ENCODE data around the gene RCL1. TPM values are rescaled to one million over a fixed set of nuclear protein-coding genes. Genes with fewer than 3 reads are reported as not detected.
A peak's percentile ranks its signal among the peaks of the same experiment; 100 is the strongest.

Gene RCL1
- total RNA-seq, 2 experiments from 2014 or later = 24.5 to 28.6 TPM

- Mint-ChIP-seq H3K27me3 (no peaks in the 10 kb centered on the region), H3K4me1 (ENCODE audit: low read depth) (peaks cover 24% of the 10 kb centered on the region), H3K4me3 (no peak overlapping the region), H3K27ac (no peak overlapping the region), H3K9me3 (no peaks in the 10 kb centered on the region), H3K36me3 (ENCODE audit: low read depth) (peaks cover 44% of the 10 kb centered on the region)
- TF ChIP-seq, protein P1, sequence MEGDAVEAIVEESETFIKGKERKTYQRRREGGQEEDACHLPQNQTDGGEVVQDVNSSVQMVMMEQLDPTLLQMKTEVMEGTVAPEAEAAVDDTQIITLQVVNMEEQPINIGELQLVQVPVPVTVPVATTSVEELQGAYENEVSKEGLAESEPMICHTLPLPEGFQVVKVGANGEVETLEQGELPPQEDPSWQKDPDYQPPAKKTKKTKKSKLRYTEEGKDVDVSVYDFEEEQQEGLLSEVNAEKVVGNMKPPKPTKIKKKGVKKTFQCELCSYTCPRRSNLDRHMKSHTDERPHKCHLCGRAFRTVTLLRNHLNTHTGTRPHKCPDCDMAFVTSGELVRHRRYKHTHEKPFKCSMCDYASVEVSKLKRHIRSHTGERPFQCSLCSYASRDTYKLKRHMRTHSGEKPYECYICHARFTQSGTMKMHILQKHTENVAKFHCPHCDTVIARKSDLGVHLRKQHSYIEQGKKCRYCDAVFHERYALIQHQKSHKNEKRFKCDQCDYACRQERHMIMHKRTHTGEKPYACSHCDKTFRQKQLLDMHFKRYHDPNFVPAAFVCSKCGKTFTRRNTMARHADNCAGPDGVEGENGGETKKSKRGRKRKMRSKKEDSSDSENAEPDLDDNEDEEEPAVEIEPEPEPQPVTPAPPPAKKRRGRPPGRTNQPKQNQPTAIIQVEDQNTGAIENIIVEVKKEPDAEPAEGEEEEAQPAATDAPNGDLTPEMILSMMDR (IDR thresholded peaks at IDR 0.05) = no peak
- intact Hi-C loops (cut with micrococcal nuclease) = no loop called here
- no peak for ATAC-seq
- ChIA-PET CTCF (interaction anchor here (1.0 to 2.7 kb wide), 5 partner anchors 9 to 325 kb away, joined by 3 to 10 read pairs (median 4); no protein-coding TSS in a partner anchor), POLR2A (interaction anchor here (1.1 kb wide), 1 partner anchor 9 kb away, joined by 4 read pairs; no protein-coding TSS in a partner anchor)
- DNase-seq = no peak
Observed at GRCh38 chr9:4861736-4862451, 69.2 kb downstream of the RCL1 start.

DNA sequence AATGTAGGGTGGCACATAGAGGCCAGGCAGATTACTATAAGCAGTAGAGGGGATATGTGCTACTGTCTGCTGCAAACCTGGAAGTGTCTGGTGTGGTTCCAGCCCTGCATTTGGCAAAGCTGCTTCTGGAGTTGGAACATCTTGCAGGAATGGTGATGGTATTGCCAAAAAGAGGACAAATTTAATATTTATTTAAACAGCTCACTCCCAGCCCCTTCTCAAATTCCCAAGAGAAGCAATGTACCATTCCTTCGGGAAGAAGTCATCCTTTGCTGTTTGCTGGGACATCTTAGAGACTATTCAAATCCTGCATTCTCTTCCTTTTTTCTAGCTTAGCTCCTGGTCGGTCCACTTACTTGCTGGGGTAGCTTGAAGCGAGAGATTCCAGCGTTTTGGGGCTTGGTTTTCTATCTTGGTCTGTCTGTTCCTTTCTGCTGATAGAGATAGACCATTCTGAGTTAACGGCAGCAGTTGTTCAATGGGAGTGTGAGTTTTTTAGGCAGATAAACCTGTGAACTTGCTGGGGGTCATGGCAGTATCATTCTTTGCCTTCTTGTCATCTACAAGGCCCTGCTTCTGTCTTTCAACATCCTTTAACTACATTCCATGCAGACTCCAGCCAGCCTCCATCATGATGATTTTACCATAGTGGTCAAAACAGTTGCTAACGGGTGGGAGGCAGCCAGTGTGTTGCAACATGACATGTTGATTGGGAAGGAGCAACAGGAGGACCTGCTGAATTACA, 69.9 kb downstream of the RCL1 start:
- DNase-seq (no peak), ATAC-seq (no peak)
- POLR2A ChIA-PET = interaction anchor here (0.6 to 1.1 kb wide), 2 partner anchors 10 to 39 kb away, joined by 3 to 4 read pairs; no protein-coding TSS in a partner anchor
- intact Hi-C loops (cut with micrococcal nuclease) = no loop called here
- Mint-ChIP-seq H3K4me3 (no peak overlapping the region), H3K27me3 (no peaks in the 10 kb centered on the region), H3K36me3 (ENCODE audit: low read depth) (peaks cover 42% of the 10 kb centered on the region), H3K4me1 (ENCODE audit: low read depth) (peaks cover 19% of the 10 kb centered on the region), H3K9me3 (no peaks in the 10 kb centered on the region), H3K27ac (no peak overlapping the region)
- TF ChIP-seq, protein P1 (IDR thresholded peaks at IDR 0.05) = no peak
- CTCF ChIA-PET = interaction anchor here (1.0 to 2.7 kb wide), 3 partner anchors 12 to 103 kb away, joined by 4 to 10 read pairs (median 7); no protein-coding TSS in a partner anchor

GRCh38 chr9:4864234-4864661, 71.5 kb downstream of the RCL1 start:
- H3K27me3 Mint-ChIP-seq = no peaks in the 10 kb centered on the region
- POLR2A ChIA-PET = interaction anchor here (1.6 kb wide), 1 partner anchor 13 kb away, joined by 4 read pairs; no protein-coding TSS in a partner anchor
- DNase-seq (no peak), ATAC-seq (no peak)
- CTCF ChIA-PET = interaction anchor here (1.3 kb wide), 1 partner anchor 61 kb away, joined by 6 read pairs; no protein-coding TSS in a partner anchor
- peaks cover 19% of the 10 kb centered on the region for H3K4me1 Mint-ChIP-seq (ENCODE audit: low read depth)
- intact Hi-C loops (cut with micrococcal nuclease) = no loop called here
- no peak overlapping the region for H3K27ac Mint-ChIP-seq
- no peak overlapping the region for H3K4me3 Mint-ChIP-seq
- H3K9me3 Mint-ChIP-seq = no peaks in the 10 kb centered on the region
- H3K36me3 Mint-ChIP-seq (ENCODE audit: low read depth) = peaks cover 36% of the 10 kb centered on the region
- TF ChIP-seq, protein P1 (IDR thresholded peaks at IDR 0.05) = no peak

DNA sequence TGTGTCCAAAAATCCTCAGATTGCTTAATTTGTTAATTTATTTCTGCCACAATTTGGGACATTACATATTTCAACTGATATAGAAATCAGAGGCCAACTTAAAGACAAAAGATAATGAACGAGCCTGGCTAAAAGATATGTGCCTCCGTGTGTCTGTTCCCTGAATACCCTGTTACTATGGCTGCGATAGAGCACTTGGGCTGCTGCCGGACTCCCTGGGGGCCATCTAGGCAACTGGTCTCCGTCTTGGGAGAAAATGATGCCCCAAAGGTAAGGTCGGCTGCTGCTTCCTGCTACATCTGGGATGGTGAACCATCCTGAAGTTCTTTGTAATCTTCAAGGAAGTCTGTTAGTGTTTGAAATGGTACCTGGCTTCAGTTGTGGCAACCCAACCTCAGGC, 72.0 kb downstream of the RCL1 start:
- DNase-seq (no peak), ATAC-seq (no peak)
- CTCF ChIA-PET = interaction anchor here (0.8 to 2.8 kb wide), 7 partner anchors 14 to 736 kb away, joined by 3 to 10 read pairs (median 5); no protein-coding TSS in a partner anchor
- POLR2A ChIA-PET = interaction anchor here (1.6 kb wide), 1 partner anchor 13 kb away, joined by 4 read pairs; no protein-coding TSS in a partner anchor
- Mint-ChIP-seq H3K9me3 (no peaks in the 10 kb centered on the region), H3K27me3 (no peaks in the 10 kb centered on the region), H3K36me3 (ENCODE audit: low read depth) (peaks cover 38% of the 10 kb centered on the region), H3K4me1 (ENCODE audit: low read depth) (peaks cover 19% of the 10 kb centered on the region), H3K4me3 (no peak overlapping the region), H3K27ac (peak overlapping the region; percentile 14)
- intact Hi-C loops (cut with micrococcal nuclease) = no loop called here
- TF ChIP-seq, protein P1 (IDR thresholded peaks at IDR 0.05) = no peak

Data from activated CD8-positive, alpha-beta T cell treated with anti-CD3 and anti-CD28 coated beads for 36 hours (primary cell).